ENCODE results near the gene FOXN4.

FOXN4 gene

DNA sequence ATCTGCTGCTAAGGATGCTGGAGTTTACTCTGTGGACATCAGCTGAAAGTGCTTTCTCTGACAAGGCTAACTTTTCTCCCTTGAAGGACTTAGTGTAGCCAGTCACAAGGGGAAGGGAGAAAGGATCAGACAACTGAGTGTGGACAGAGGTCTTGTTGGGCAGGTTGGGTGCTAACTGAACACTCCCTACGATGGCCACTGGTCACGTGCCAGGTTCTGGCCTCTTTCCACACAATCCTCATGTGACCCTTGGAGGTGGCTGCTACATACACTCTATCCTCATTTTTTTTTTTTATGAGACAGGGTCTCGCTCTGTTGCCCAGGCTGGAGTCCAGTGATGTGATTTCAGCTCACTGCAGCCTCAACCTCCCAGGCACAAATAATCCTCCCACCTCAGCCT lies 39.7 kb downstream of the FOXN4 start:
- no peak overlapping the region for H3K4me3 ChIP-seq (ENCODE audit: low read length in 2 of 2)
- H3K36me3 ChIP-seq (ENCODE audit: control insufficient read depth in 2 of 2, insufficient read depth in 2 of 2, low read length in 2 of 2), result peaks cover 32 to 39% of the 10 kb centered on the region in 2 donors
- H3K9me3 ChIP-seq (ENCODE audit: control insufficient read depth in 2 of 2, low read length in 2 of 2), result peaks cover 0 to 3% of the 10 kb centered on the region in 2 donors
- H3K27me3 ChIP-seq (ENCODE audit: control insufficient read depth in 1 of 2, insufficient read depth in 2 of 2, low read length in 2 of 2), result no peaks in the 10 kb centered on the region
- H3K4me1 ChIP-seq (ENCODE audit: control insufficient read depth, insufficient read depth, low read length), result no peaks in the 10 kb centered on the region
- H3K27ac ChIP-seq (ENCODE audit: low read length), result no peak overlapping the region
- no peak overlapping the region for H3K9ac ChIP-seq (ENCODE audit: low read length in 2 of 2)

DNA sequence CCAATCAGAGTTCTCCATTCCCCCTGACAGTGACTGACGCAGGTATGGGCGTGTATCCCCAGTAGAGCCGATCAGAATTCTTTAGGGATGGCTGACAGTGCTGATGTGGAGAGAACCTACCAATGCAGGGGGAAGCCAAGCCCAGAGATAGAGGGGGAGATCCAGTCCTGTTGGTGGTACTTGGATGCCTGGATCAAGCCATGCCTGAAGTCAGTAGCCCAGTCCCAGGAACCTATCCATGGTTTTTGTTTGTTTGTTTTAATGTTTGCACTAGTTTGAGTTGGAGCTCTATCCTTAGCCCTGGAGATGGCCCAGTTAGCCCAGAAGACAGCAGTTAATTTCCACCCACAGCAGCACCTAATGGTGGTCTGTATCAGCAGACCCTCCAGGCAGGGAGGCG lies 40.2 kb downstream of the FOXN4 start:
- no peaks in the 10 kb centered on the region for H3K4me1 ChIP-seq (ENCODE audit: control insufficient read depth, insufficient read depth, low read length)
- no peaks in the 10 kb centered on the region for H3K27me3 ChIP-seq (ENCODE audit: control insufficient read depth in 1 of 2, insufficient read depth in 2 of 2, low read length in 2 of 2)
- H3K9ac ChIP-seq (ENCODE audit: low read length in 2 of 2), result no peak overlapping the region
- H3K27ac ChIP-seq (ENCODE audit: low read length), result no peak overlapping the region
- no peak overlapping the region for H3K4me3 ChIP-seq (ENCODE audit: low read length in 2 of 2)
- peaks cover 0 to 3% of the 10 kb centered on the region in 2 donors for H3K9me3 ChIP-seq (ENCODE audit: control insufficient read depth in 2 of 2, low read length in 2 of 2)
- H3K36me3 ChIP-seq (ENCODE audit: control insufficient read depth in 2 of 2, insufficient read depth in 2 of 2, low read length in 2 of 2), result peaks cover 34 to 39% of the 10 kb centered on the region in 2 donors

DNA sequence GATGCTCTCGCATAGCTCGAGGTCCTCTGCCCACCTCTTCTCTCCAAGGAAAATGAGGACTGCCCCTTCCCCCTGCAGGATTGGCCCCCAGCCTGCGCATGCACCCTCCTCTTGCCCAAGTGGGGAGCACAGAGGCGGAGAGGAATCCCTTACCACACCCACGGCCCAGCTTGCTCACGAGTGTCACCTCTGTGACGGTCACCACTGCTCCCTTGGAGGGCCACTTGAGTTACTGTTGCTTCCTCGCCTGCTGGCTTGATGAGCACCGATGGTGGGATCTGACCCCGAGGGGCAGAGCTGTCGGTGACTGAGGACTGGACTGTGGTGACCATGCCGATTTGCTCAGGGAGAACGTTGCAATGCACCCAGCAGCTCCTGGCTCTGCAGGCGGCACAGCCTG lies 41.7 kb downstream of the FOXN4 start:
- Histone ChIP-seq H3K27me3 (ENCODE audit: control insufficient read depth in 1 of 2, insufficient read depth in 2 of 2, low read length in 2 of 2) (no peaks in the 10 kb centered on the region), H3K9ac (ENCODE audit: low read length in 2 of 2) (no peak overlapping the region), H3K27ac (ENCODE audit: low read length) (no peak overlapping the region), H3K4me1 (ENCODE audit: control insufficient read depth, insufficient read depth, low read length) (no peaks in the 10 kb centered on the region), H3K36me3 (ENCODE audit: control insufficient read depth in 2 of 2, insufficient read depth in 2 of 2, low read length in 2 of 2) (peaks cover 41 to 46% of the 10 kb centered on the region in 2 donors), H3K9me3 (ENCODE audit: control insufficient read depth in 2 of 2, low read length in 2 of 2) (peaks cover 0 to 6% of the 10 kb centered on the region in 2 donors), H3K4me3 (ENCODE audit: low read length in 2 of 2) (no peak overlapping the region)

- no peaks in the 10 kb centered on the region for H3K27me3 ChIP-seq (ENCODE audit: control insufficient read depth in 1 of 2, insufficient read depth in 2 of 2, low read length in 2 of 2)
- no peak overlapping the region for H3K4me3 ChIP-seq (ENCODE audit: low read length in 2 of 2)
- no peak overlapping the region for H3K27ac ChIP-seq (ENCODE audit: low read length)
Measured at GRCh38 chr12:109266106-109266879, 42.8 kb downstream of the FOXN4 start.

DNA sequence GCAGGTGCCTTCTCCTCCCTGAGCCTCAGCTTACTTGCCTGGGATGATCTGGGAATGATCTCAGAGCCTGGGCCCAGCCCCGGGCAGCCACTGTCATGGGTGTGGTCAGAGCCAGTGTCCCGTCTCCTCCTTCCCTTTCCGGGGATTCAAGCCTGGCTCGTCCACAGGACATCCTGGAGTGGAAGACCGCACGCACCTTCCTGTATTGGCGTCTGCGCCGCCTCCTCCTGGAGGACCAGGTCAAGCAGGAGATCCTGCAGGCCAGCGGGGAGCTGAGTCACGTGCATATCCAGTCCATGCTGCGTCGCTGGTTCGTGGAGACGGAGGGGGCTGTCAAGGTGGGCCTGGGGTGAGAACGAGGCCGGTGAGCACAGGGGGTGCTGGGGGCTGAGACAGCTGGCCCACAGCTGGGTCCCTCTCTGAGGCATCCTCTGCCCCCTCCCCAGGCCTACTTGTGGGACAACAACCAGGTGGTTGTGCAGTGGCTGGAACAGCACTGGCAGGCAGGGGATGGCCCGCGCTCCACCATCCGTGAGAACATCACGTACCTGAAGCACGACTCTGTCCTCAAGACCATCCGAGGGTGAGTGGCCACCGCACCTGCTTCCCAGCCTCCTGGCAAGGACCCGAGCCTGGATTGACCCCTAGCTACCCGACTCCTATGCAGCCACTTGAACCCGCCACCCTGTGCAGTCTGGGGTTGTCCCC lies 44.0 kb downstream of the FOXN4 start:
- H3K9ac ChIP-seq (ENCODE audit: low read length in 2 of 2), result no peak overlapping the region
- H3K9me3 ChIP-seq (ENCODE audit: control insufficient read depth in 2 of 2, low read length in 2 of 2), result peaks cover 0 to 3% of the 10 kb centered on the region in 2 donors
- no peak overlapping the region for H3K4me3 ChIP-seq (ENCODE audit: low read length in 2 of 2)
- no peaks in the 10 kb centered on the region for H3K4me1 ChIP-seq (ENCODE audit: control insufficient read depth, insufficient read depth, low read length)
- H3K27me3 ChIP-seq (ENCODE audit: control insufficient read depth in 1 of 2, insufficient read depth in 2 of 2, low read length in 2 of 2), result no peaks in the 10 kb centered on the region
- H3K27ac ChIP-seq (ENCODE audit: low read length), result no peak overlapping the region
- peaks cover 56 to 62% of the 10 kb centered on the region in 2 donors for H3K36me3 ChIP-seq (ENCODE audit: control insufficient read depth in 2 of 2, insufficient read depth in 2 of 2, low read length in 2 of 2)

More at GRCh38 chr12:109266106-109266879, 42.8 kb downstream of the FOXN4 start:
- H3K9ac ChIP-seq (ENCODE audit: low read length in 2 of 2), result no peak overlapping the region
- no peaks in the 10 kb centered on the region for H3K4me1 ChIP-seq (ENCODE audit: control insufficient read depth, insufficient read depth, low read length)
- H3K9me3 ChIP-seq (ENCODE audit: control insufficient read depth in 2 of 2, low read length in 2 of 2), result peaks cover 0 to 6% of the 10 kb centered on the region in 2 donors
- peaks cover 47 to 51% of the 10 kb centered on the region in 2 donors for H3K36me3 ChIP-seq (ENCODE audit: control insufficient read depth in 2 of 2, insufficient read depth in 2 of 2, low read length in 2 of 2)

DNA sequence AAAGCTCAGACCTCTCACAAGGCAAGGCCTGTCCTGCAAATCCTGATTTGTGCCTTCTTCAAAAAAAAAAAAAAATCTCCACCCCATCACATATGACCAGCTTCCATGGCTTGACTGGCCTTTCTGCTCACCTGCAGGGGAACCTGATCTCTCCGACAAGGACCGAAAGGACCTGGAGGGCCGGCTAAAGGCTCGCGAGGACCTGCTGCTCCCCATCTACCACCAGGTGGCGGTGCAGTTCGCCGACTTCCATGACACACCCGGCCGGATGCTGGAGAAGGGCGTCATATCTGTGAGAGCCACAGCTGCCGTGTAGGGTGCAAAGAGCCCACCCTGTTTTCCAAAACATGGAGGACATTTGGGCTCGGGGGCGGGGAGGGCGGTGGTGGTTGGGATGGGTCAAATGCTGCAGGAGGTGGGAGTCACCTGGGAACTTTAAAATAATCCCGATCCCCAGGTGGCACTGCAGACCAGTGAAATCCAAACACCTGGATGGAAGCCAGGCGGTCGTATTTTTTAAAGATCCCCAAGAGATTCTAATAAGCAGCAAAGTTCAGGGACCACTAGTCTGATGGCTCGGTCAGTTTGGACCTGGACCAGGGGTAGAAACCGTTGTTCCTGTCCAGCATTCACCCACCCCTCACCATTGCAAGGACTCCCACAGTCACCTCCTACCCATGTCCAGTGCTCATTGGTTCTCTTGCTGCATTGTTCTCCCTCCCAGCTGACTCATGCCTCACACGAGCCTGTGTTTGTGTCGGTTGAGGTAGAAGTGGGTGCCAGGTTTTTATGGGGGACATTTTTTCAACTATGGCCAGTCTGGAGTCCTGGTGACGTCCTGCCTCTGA lies 44.8 kb downstream of the FOXN4 start:
- no peak overlapping the region for H3K27ac ChIP-seq (ENCODE audit: low read length)
- H3K36me3 ChIP-seq (ENCODE audit: control insufficient read depth in 2 of 2, insufficient read depth in 2 of 2, low read length in 2 of 2), result peaks cover 64 to 70% of the 10 kb centered on the region in 2 donors
- H3K9me3 ChIP-seq (ENCODE audit: control insufficient read depth in 2 of 2, low read length in 2 of 2), result peaks cover 0 to 3% of the 10 kb centered on the region in 2 donors

GRCh38 chr12:109263439-109263838 lies 45.6 kb downstream of the FOXN4 start:
- Histone ChIP-seq H3K27ac (ENCODE audit: low read length) (no peak overlapping the region), H3K27me3 (ENCODE audit: control insufficient read depth in 1 of 2, insufficient read depth in 2 of 2, low read length in 2 of 2) (no peaks in the 10 kb centered on the region), H3K4me3 (ENCODE audit: low read length in 2 of 2) (no peak overlapping the region), H3K4me1 (ENCODE audit: control insufficient read depth, insufficient read depth, low read length) (no peaks in the 10 kb centered on the region), H3K9ac (ENCODE audit: low read length in 2 of 2) (no peak overlapping the region), H3K36me3 (ENCODE audit: control insufficient read depth in 2 of 2, insufficient read depth in 2 of 2, low read length in 2 of 2) (peaks cover 69 to 79% of the 10 kb centered on the region in 2 donors), H3K9me3 (ENCODE audit: control insufficient read depth in 2 of 2, low read length in 2 of 2) (peaks cover 0 to 3% of the 10 kb centered on the region in 2 donors)

More for the DNA sequence above, 44.8 kb downstream of the FOXN4 start:
- Histone ChIP-seq H3K9ac (ENCODE audit: low read length in 2 of 2) (no peak overlapping the region), H3K27me3 (ENCODE audit: control insufficient read depth in 1 of 2, insufficient read depth in 2 of 2, low read length in 2 of 2) (no peaks in the 10 kb centered on the region), H3K4me1 (ENCODE audit: control insufficient read depth, insufficient read depth, low read length) (no peaks in the 10 kb centered on the region), H3K4me3 (ENCODE audit: low read length in 2 of 2) (no peak overlapping the region)

DNA sequence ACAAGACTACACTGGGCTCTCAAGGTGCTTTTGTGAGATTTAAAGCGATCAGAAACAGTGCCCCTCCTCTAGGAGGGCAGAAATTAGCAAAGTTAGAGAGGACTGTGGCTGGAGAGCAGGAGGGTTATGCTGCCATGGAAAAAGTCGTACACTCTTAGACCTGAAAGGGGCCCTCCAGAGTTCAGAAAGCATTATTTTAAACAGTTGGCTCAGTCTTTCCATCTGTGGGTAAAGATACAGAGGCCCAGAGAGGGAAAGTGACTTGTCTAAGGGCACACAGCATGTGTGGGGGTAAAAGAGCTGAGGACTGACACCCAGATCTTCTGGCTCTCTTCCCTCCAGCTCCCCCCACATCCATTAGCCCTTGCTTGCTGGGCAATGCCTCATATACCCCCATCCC lies 47.1 kb downstream of the FOXN4 start:
- Histone ChIP-seq H3K36me3 (ENCODE audit: control insufficient read depth in 2 of 2, insufficient read depth in 2 of 2, low read length in 2 of 2) (peaks cover 65 to 74% of the 10 kb centered on the region in 2 donors), H3K9ac (ENCODE audit: low read length in 2 of 2) (no peak overlapping the region), H3K27ac (ENCODE audit: low read length) (no peak overlapping the region), H3K9me3 (ENCODE audit: control insufficient read depth in 2 of 2, low read length in 2 of 2) (peaks cover 0 to 3% of the 10 kb centered on the region in 2 donors), H3K27me3 (ENCODE audit: control insufficient read depth in 1 of 2, insufficient read depth in 2 of 2, low read length in 2 of 2) (no peaks in the 10 kb centered on the region), H3K4me1 (ENCODE audit: control insufficient read depth, insufficient read depth, low read length) (no peaks in the 10 kb centered on the region), H3K4me3 (ENCODE audit: low read length in 2 of 2) (no peak overlapping the region)

- Histone ChIP-seq H3K27ac (ENCODE audit: low read length) (no peak overlapping the region), H3K36me3 (ENCODE audit: control insufficient read depth in 2 of 2, insufficient read depth in 2 of 2, low read length in 2 of 2) (peaks cover 67 to 76% of the 10 kb centered on the region in 2 donors), H3K27me3 (ENCODE audit: control insufficient read depth in 1 of 2, insufficient read depth in 2 of 2, low read length in 2 of 2) (no peaks in the 10 kb centered on the region), H3K4me3 (ENCODE audit: low read length in 2 of 2) (no peak overlapping the region), H3K9me3 (ENCODE audit: control insufficient read depth in 2 of 2, low read length in 2 of 2) (peaks cover 0 to 3% of the 10 kb centered on the region in 2 donors), H3K4me1 (ENCODE audit: control insufficient read depth, insufficient read depth, low read length) (no peaks in the 10 kb centered on the region), H3K9ac (ENCODE audit: low read length in 2 of 2) (no peak overlapping the region)
Measured at GRCh38 chr12:109261087-109261486, 48.0 kb downstream of the FOXN4 start.

- peaks cover 0 to 3% of the 10 kb centered on the region in 2 donors for H3K9me3 ChIP-seq (ENCODE audit: control insufficient read depth in 2 of 2, low read length in 2 of 2)
- no peaks in the 10 kb centered on the region for H3K27me3 ChIP-seq (ENCODE audit: control insufficient read depth in 1 of 2, insufficient read depth in 2 of 2, low read length in 2 of 2)
- H3K27ac ChIP-seq (ENCODE audit: low read length), result no peak overlapping the region
- H3K4me1 ChIP-seq (ENCODE audit: control insufficient read depth, insufficient read depth, low read length), result no peaks in the 10 kb centered on the region
- no peak overlapping the region for H3K9ac ChIP-seq (ENCODE audit: low read length in 2 of 2)
- no peak overlapping the region for H3K4me3 ChIP-seq (ENCODE audit: low read length in 2 of 2)
- peaks cover 69 to 72% of the 10 kb centered on the region in 2 donors for H3K36me3 ChIP-seq (ENCODE audit: control insufficient read depth in 2 of 2, insufficient read depth in 2 of 2, low read length in 2 of 2)
Measured at GRCh38 chr12:109259545-109259895, 49.6 kb downstream of the FOXN4 start.

Data from stomach smooth muscle (tissue), 2 donors.